Ishikawa (cell line): Measurements from ENCODE around the gene NOS1.

Source experiments
- CEBPB ChIP-seq: IDR thresholded peaks from 2 replicates; pipeline ENCODE4 v1.6.1; 2012
- CREB1 ChIP-seq: IDR thresholded peaks from 2 replicates; pipeline ENCODE4 v1.6.1; 2012; ENCODE audit warnings: low read depth
- EGR1 ChIP-seq: IDR thresholded peaks from 2 replicates; pipeline ENCODE4 v1.6.1; 2012
- EP300 ChIP-seq: IDR thresholded peaks from 2 replicates; pipeline ENCODE4 v1.6.1; 2012; ENCODE audit warnings: borderline replicate concordance
- MAX ChIP-seq: IDR thresholded peaks from 2 replicates; pipeline ENCODE4 v1.6.1; 2012
- RAD21 ChIP-seq: IDR thresholded peaks from 2 replicates; pipeline ENCODE4 v1.6.1; 2012; ENCODE audit warnings: low read depth
- REST ChIP-seq: IDR thresholded peaks from 2 replicates; pipeline ENCODE4 v1.6.1; 2012; ENCODE audit warnings: low read depth, mild to moderate bottlenecking
- TAF1 ChIP-seq: IDR thresholded peaks from 2 replicates; pipeline ENCODE4 v1.6.1; 2012; ENCODE audit warnings: low read depth, mild to moderate bottlenecking
- TEAD4 ChIP-seq: IDR thresholded peaks from 2 replicates; pipeline ENCODE4 v1.6.1; 2012
- USF1 ChIP-seq: IDR thresholded peaks from 2 replicates; pipeline ENCODE4 v1.6.1; 2012
- ZBTB7A ChIP-seq: IDR thresholded peaks from 2 replicates; pipeline ENCODE4 v1.6.1; 2012; ENCODE audit warnings: low read depth

GRCh38 chr12:117393656-117394055 is 32.2 kb upstream of the NOS1 start:
- TF ChIP-seq MAX = no peak
- TF ChIP-seq EP300 = no peak
- no peak for TF ChIP-seq RAD21
- no peak for TF ChIP-seq EGR1
- no peak for TF ChIP-seq USF1
- TF ChIP-seq TEAD4 = no peak
- no peak for TF ChIP-seq CEBPB
- no peak for TF ChIP-seq CREB1
- TF ChIP-seq ZBTB7A = no peak
- no peak for TF ChIP-seq TAF1
- TF ChIP-seq REST = no peak
